Lower leg skin (tissue), 3 donors: ENCODE results near the gene COPS8.

ENCODE experiments used
- CTCF ChIP-seq, 3 donors: fragments of 450-650 bp; IDR thresholded peaks; one replicate each; pipeline ENCODE4 v1.5.1; 2016; ENCODE audit warnings: antibody characterized with exemption in 3 of 3, mild to moderate bottlenecking in 3 of 3, moderate library complexity in 2 of 3
- POLR2A ChIP-seq, 2 donors: fragments of 450-650 bp; IDR thresholded peaks; one replicate each; pipeline ENCODE4 v1.6.1; 2016 to 2017; ENCODE audit warnings: antibody characterized with exemption in 2 of 2, mild to moderate bottlenecking in 1 of 2, moderate library complexity in 1 of 2

- TF ChIP-seq POLR2A (IDR thresholded peaks at IDR 0.05) (no peak), CTCF (IDR thresholded peaks at IDR 0.05) (no peak)
Observed at GRCh38 chr2:237129625-237130263, 44.1 kb downstream of the COPS8 start.
